IMR-90 (cell line): ENCODE measurements around the gene SEMA4A. TPM values are rescaled to one million over a fixed set of nuclear protein-coding genes. Genes with fewer than 3 reads are reported as not detected.

Source experiments
- ATAC-seq: fragments of 200-7000 bp; cut with Tn5 transposase; 2 replicates; pipeline ENCODE4 v1.9.1; 2020; ENCODE audit warnings: low read depth, mild to moderate bottlenecking, moderate library complexity
- BruUV-seq: library from RNA; stranded (reverse); fragments of 400-500 nt; replicated peaks from 2 replicates; lab custom pipeline; 2021; lab: Mats Ljungman, UMichigan
- CTCF ChIA-PET: fragments of 300-600 bp; formaldehyde crosslinking; extraction: SDS; loops from one replicate; lab custom pipeline; 2021; ENCODE audit warnings: antibody characterized with exemption; lab: Yijun Ruan, JAX
- POLR2A ChIA-PET: fragments of 300-600 bp; sonication (Branson Sonifier 250); formaldehyde crosslinking; loops from one replicate; lab custom pipeline; 2022; ENCODE audit warnings: antibody characterized with exemption; ENCODE audit not compliant: unreplicated experiment; lab: Charles Lee
- DNase-seq: peaks from one replicate; pipeline ENCODE4 v3.0.0; 2013
- H2AFZ ChIP-seq: replicated peaks from 2 replicates; pipeline ENCODE3; 2013; ENCODE audit warnings: low read length, mild to moderate bottlenecking; ENCODE audit not compliant: poor library complexity
- H2AK5ac ChIP-seq: 2 replicates; pipeline ENCODE4 v1.6.1; 2013; ENCODE audit warnings: low read depth, low read length, inconsistent platforms
- H2AK9ac ChIP-seq: replicated peaks from 2 replicates; pipeline ENCODE3; 2013; ENCODE audit warnings: mild to moderate bottlenecking, low read depth, low read length, moderate library complexity; ENCODE audit not compliant: poor library complexity
- H2BK120ac ChIP-seq: 2 replicates; pipeline ENCODE4 v1.6.1; 2013; ENCODE audit warnings: low read depth, low read length, inconsistent platforms
- H2BK15ac ChIP-seq: 3 replicates; pipeline ENCODE4 v1.6.1; 2013; ENCODE audit warnings: low read depth, low read length, inconsistent platforms
- H2BK20ac ChIP-seq: 2 replicates; pipeline ENCODE4 v1.6.1; 2013; ENCODE audit warnings: low read depth, mild to moderate bottlenecking, inconsistent platforms, low read length, moderate library complexity
- H2BK5ac ChIP-seq: 2 replicates; pipeline ENCODE4 v1.6.1; 2013; ENCODE audit warnings: mild to moderate bottlenecking, low read depth, low read length, inconsistent platforms; ENCODE audit not compliant: poor library complexity, severe bottlenecking
- H3K14ac ChIP-seq: replicated peaks from 2 replicates; pipeline ENCODE4 v1.6.1; 2013; ENCODE audit warnings: low read depth, low read length, inconsistent platforms
- H3K18ac ChIP-seq: 2 replicates; pipeline ENCODE4 v1.6.1; 2013; ENCODE audit warnings: low read depth, low read length, control low read depth
- H3K23ac ChIP-seq: 2 replicates; pipeline ENCODE4 v1.6.1; 2013; ENCODE audit warnings: low read depth, low read length, inconsistent platforms
- H3K27ac ChIP-seq: 2 replicates; pipeline ENCODE4 v1.5.1; 2013; ENCODE audit warnings: mild to moderate bottlenecking, control low read depth, low read length; ENCODE audit not compliant: insufficient read depth
- H3K27me3 ChIP-seq: 2 replicates; pipeline ENCODE4 v1.6.1; 2013; ENCODE audit warnings: low read length; ENCODE audit not compliant: control insufficient read depth, insufficient read depth
- H3K36me3 ChIP-seq: 2 replicates; pipeline ENCODE4 v1.6.1; 2013; ENCODE audit warnings: low read length, mixed read lengths; ENCODE audit not compliant: control insufficient read depth, insufficient read depth
- H3K4ac ChIP-seq: 2 replicates; pipeline ENCODE4 v1.6.1; 2013; ENCODE audit warnings: low read depth, low read length, inconsistent platforms
- H3K4me1 ChIP-seq: 2 replicates; pipeline ENCODE4 v1.6.1; 2013; ENCODE audit warnings: low read length, mixed read lengths; ENCODE audit not compliant: control insufficient read depth, insufficient read depth
- H3K4me2 ChIP-seq: 2 replicates; pipeline ENCODE4 v1.6.1; 2013; ENCODE audit warnings: low read depth, mild to moderate bottlenecking, control low read depth, low read length, moderate library complexity
- H3K4me3 ChIP-seq: 2 replicates; pipeline ENCODE4 v1.5.1; 2013; ENCODE audit warnings: low read depth, mild to moderate bottlenecking, control low read depth, low read length, moderate library complexity; ENCODE audit not compliant: insufficient read depth
- H3K56ac ChIP-seq: 2 replicates; pipeline ENCODE4 v1.6.1; 2013; ENCODE audit warnings: low read length, inconsistent platforms; ENCODE audit not compliant: insufficient read depth; ENCODE audit errors: extremely low read depth
- H3K79me1 ChIP-seq, 2 experiments: 2 replicates each; pipeline ENCODE4 v1.6.1; 2013; ENCODE audit warnings: low read length in 2 of 2, inconsistent platforms in 1 of 2, low read depth in 1 of 2
- H3K9ac ChIP-seq: 2 replicates; pipeline ENCODE4 v1.6.1; 2013; ENCODE audit warnings: low read depth, low read length, control low read depth
- H3K9me1 ChIP-seq: 2 replicates; pipeline ENCODE4 v1.6.1; 2013; ENCODE audit warnings: low read length, inconsistent platforms; ENCODE audit not compliant: insufficient read depth
- H3K9me3 ChIP-seq: 2 replicates; pipeline ENCODE4 v1.6.1; 2013; ENCODE audit warnings: low read length; ENCODE audit not compliant: control insufficient read depth, insufficient read depth
- H4K20me1 ChIP-seq: 2 replicates; pipeline ENCODE4 v1.6.1; 2013; ENCODE audit warnings: low read length, inconsistent platforms; ENCODE audit not compliant: insufficient read depth
- H4K5ac ChIP-seq: 2 replicates; pipeline ENCODE4 v1.6.1; 2013; ENCODE audit warnings: mild to moderate bottlenecking, low read depth, low read length, control low read depth
- H4K8ac ChIP-seq, 2 experiments: 2 replicates each; pipeline ENCODE4 v1.6.1; 2013; ENCODE audit warnings: low read depth in 2 of 2, low read length in 2 of 2, control low read depth in 1 of 2, inconsistent platforms in 1 of 2
- H4K91ac ChIP-seq: 2 replicates; pipeline ENCODE4 v1.6.1; 2013; ENCODE audit warnings: low read depth, low read length, inconsistent platforms; ENCODE audit not compliant: insufficient read depth
- BHLHE40 ChIP-seq: fragments of 150-350 bp; IDR thresholded peaks from 2 replicates; pipeline ENCODE4 v1.6.1; 2016; ENCODE audit warnings: mild to moderate bottlenecking, low read depth, low read length
- CEBPB ChIP-seq: IDR thresholded peaks from 2 replicates; pipeline ENCODE4 v1.6.1; 2012; ENCODE audit warnings: low read depth, low read length, improper control_type of control experiment
- CHD1 ChIP-seq: IDR thresholded peaks from 2 replicates; pipeline ENCODE4 v1.6.1; 2012; ENCODE audit warnings: low read depth, low read length, improper control_type of control experiment
- FOS ChIP-seq: fragments of 150-350 bp; IDR thresholded peaks from 2 replicates; pipeline ENCODE4 v1.6.1; 2016; ENCODE audit warnings: low read depth, low read length
- MAFK ChIP-seq: IDR thresholded peaks from 2 replicates; pipeline ENCODE4 v1.6.1; 2012; ENCODE audit warnings: low read depth, low read length, improper control_type of control experiment
- MAZ ChIP-seq: IDR thresholded peaks from 2 replicates; pipeline ENCODE4 v1.6.1; 2012; ENCODE audit warnings: low read depth, mild to moderate bottlenecking, low read length, improper control_type of control experiment, moderate library complexity, borderline replicate concordance
- MXI1 ChIP-seq: IDR thresholded peaks from 2 replicates; pipeline ENCODE4 v1.6.1; 2012; ENCODE audit warnings: low read depth, mild to moderate bottlenecking, low read length, moderate library complexity, borderline replicate concordance
- NFE2L2 ChIP-seq: fragments of 150-350 bp; IDR thresholded peaks from 2 replicates; pipeline ENCODE4 v1.6.1; 2016; ENCODE audit warnings: low read depth, mild to moderate bottlenecking, low read length
- POLR2A ChIP-seq: IDR thresholded peaks from 2 replicates; pipeline ENCODE4 v1.6.1; 2012; ENCODE audit warnings: mild to moderate bottlenecking, low read depth, low read length
- RAD21 ChIP-seq: IDR thresholded peaks from 2 replicates; pipeline ENCODE4 v1.6.1; 2012; ENCODE audit warnings: low read length, improper control_type of control experiment
- RCOR1 ChIP-seq: IDR thresholded peaks from 2 replicates; pipeline ENCODE4 v1.6.1; 2012; ENCODE audit warnings: mild to moderate bottlenecking, low read length, improper control_type of control experiment; ENCODE audit not compliant: insufficient replicate concordance
- RFX5 ChIP-seq: IDR thresholded peaks from 2 replicates; pipeline ENCODE4 v1.8.0; 2012; ENCODE audit warnings: low read depth, mild to moderate bottlenecking, low read length, moderate library complexity
- SMC3 ChIP-seq: fragments of 150-350 bp; IDR thresholded peaks from 2 replicates; pipeline ENCODE4 v1.6.1; 2016; ENCODE audit warnings: low read depth, mild to moderate bottlenecking, antibody characterized with exemption, low read length, moderate library complexity
- USF2 ChIP-seq: fragments of 150-350 bp; IDR thresholded peaks from 2 replicates; pipeline ENCODE4 v1.6.1; 2017; ENCODE audit warnings: mild to moderate bottlenecking, antibody characterized with exemption, low read length, low read depth
- WGBS, 2 experiments: methylation state at CpG; one replicate each; pipeline versions ENCODE4 v1.1.5 to v1.1.7; 2013; ENCODE audit warnings: missing lambda C conversion rate in 2 of 2; ENCODE audit not compliant: insufficient read length in 1 of 2; ENCODE audit errors: extremely low coverage in 2 of 2; 5-methylcytosine and 5-hydroxymethylcytosine counted together
- dilution Hi-C: fragments of 300-500 bp; cut with HindIII; formaldehyde crosslinking; loops from one replicate; pipeline ENCODE4 v1.14.3; 2018; ENCODE audit warnings: low sequenced_read_pairs; ENCODE audit not compliant: unreplicated experiment
- in situ Hi-C: fragments of 300-500 bp; cut with MboI; formaldehyde crosslinking; loops from 3 replicates; pipeline ENCODE4 v1.14.3; 2019; ENCODE audit warnings: low sequenced_read_pairs, inconsistent platforms, mixed read lengths
- intact Hi-C: fragments of 100-400 bp; cut with micrococcal nuclease; formaldehyde crosslinking; loops from 2 replicates; pipeline ENCODE4 v1.10.0; 2022
- polyA plus RNA-seq, 3 experiments: library from polyadenylated mRNA; depleted of rRNA; stranded (reverse); fragments of >200 nt; gene quantifications; 2 replicates each; pipeline ENCODE4 v1.2.3, GENCODE V29; 2012; ENCODE audit warnings: low replicate concordance in 1 of 3
- total RNA-seq: library from RNA; depleted of rRNA; stranded (reverse); fragments of >200 nt; gene quantifications from 2 replicates; pipeline ENCODE4 v1.2.3, GENCODE V29; 2012
- TF ChIP-seq, protein P1 (sequence below): conservative IDR thresholded peaks from 2 replicates; pipeline ENCODE4 v1.5.1; 2012; ENCODE audit warnings: mild to moderate bottlenecking, low read depth, low read length, improper control_type of control experiment
- TF ChIP-seq, protein P2 (sequence below): fragments of 150-350 bp; IDR thresholded peaks from 2 replicates; pipeline ENCODE4 v1.6.1; 2016; ENCODE audit warnings: low read depth, mild to moderate bottlenecking, low read length, moderate library complexity, borderline replicate concordance

Gene SEMA4A
- total and polyA plus RNA-seq, 2 of the 4 experiments (the other 2 are of a cell fraction) = 0.18 to 0.86 TPM

GRCh38 chr1:156177919-156178654 lies 24.7 kb downstream of the SEMA4A start:
- Histone ChIP-seq H2AK9ac (no peak overlapping the region), H2AK5ac (no peak overlapping the region), H3K23ac (no peak overlapping the region), H3K9me3 (no peaks in the 10 kb centered on the region), H4K5ac (no peak overlapping the region), H4K20me1 (no peaks in the 10 kb centered on the region), H2BK20ac (no peak overlapping the region), H2BK15ac (no peak overlapping the region), H4K8ac (no peak overlapping the region), H2BK120ac (no peak overlapping the region), H3K4ac (no peak overlapping the region), H3K27me3 (peaks cover 17% of the 10 kb centered on the region; the same call in 1 of the 2 replicates), H3K18ac (no peak overlapping the region), H3K4me2 (no peak overlapping the region), H2BK5ac (no peak overlapping the region), H3K9me1 (no peaks in the 10 kb centered on the region), H3K9ac (no peak overlapping the region), H3K27ac (no peak overlapping the region), H3K36me3 (no peaks in the 10 kb centered on the region), H4K91ac (no peak overlapping the region), H3K14ac (no peak overlapping the region), H3K56ac (no peak overlapping the region), H3K4me3 (no peak overlapping the region), H3K79me1 (no peaks in the 10 kb centered on the region), H2AFZ (no peak overlapping the region), H3K4me1 (no peaks in the 10 kb centered on the region)
- ATAC-seq (no peak), DNase-seq (no peak)
- TF ChIP-seq MAZ (no peak), CHD1 (no peak), FOS (no peak), POLR2A (no peak), SMC3 (no peak), CEBPB (no peak), RCOR1 (no peak), NFE2L2 (no peak), RFX5 (no peak), USF2 (no peak), MXI1 (no peak), RAD21 (no peak), MAFK (no peak), BHLHE40 (no peak)
- TF ChIP-seq, protein P1, sequence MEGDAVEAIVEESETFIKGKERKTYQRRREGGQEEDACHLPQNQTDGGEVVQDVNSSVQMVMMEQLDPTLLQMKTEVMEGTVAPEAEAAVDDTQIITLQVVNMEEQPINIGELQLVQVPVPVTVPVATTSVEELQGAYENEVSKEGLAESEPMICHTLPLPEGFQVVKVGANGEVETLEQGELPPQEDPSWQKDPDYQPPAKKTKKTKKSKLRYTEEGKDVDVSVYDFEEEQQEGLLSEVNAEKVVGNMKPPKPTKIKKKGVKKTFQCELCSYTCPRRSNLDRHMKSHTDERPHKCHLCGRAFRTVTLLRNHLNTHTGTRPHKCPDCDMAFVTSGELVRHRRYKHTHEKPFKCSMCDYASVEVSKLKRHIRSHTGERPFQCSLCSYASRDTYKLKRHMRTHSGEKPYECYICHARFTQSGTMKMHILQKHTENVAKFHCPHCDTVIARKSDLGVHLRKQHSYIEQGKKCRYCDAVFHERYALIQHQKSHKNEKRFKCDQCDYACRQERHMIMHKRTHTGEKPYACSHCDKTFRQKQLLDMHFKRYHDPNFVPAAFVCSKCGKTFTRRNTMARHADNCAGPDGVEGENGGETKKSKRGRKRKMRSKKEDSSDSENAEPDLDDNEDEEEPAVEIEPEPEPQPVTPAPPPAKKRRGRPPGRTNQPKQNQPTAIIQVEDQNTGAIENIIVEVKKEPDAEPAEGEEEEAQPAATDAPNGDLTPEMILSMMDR = no peak
- TF ChIP-seq, protein P2, sequence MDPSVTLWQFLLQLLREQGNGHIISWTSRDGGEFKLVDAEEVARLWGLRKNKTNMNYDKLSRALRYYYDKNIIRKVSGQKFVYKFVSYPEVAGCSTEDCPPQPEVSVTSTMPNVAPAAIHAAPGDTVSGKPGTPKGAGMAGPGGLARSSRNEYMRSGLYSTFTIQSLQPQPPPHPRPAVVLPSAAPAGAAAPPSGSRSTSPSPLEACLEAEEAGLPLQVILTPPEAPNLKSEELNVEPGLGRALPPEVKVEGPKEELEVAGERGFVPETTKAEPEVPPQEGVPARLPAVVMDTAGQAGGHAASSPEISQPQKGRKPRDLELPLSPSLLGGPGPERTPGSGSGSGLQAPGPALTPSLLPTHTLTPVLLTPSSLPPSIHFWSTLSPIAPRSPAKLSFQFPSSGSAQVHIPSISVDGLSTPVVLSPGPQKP = no peak
- BruUV-seq = no TSS peak
- in situ Hi-C loops (no loop called here), dilution Hi-C loops (no loop called here), intact Hi-C loops (no loop called here)
- ChIA-PET CTCF (interaction anchor here (0.6 kb wide), 1 partner anchor 10 kb away, joined by 3 read pairs; no protein-coding TSS in a partner anchor), POLR2A (no interaction called here)
- 66% methylated on average over 7 of the region's 7 CpGs; no CpG with 5 or more reads in 1 of the 2 experiments for WGBS, 2 experiments
